Activated naive CD4-positive, alpha-beta T cell treated with anti-CD3 and anti-CD28 coated beads, Interleukin-2, amount 10 ng/mL, durations not matched to agents 7 days and 5 days (primary cell): ENCODE measurements around the gene UNC13A.
A peak's percentile ranks its signal among the peaks of the same experiment; 100 is the strongest.

Experiments
- CTCF ChIA-PET: fragments of 350-600 bp; sonication (Branson Sonifier 250); formaldehyde crosslinking; loops from one replicate; lab custom pipeline; 2021; ENCODE audit warnings: antibody characterized with exemption; lab: Charles Lee
- DNase-seq: peaks from one replicate; pipeline ENCODE4 v3.0.0-alpha.2; 2020
- H3K27ac Mint-ChIP-seq: one replicate; pipeline ENCODE4 v1.8.0; 2021; ENCODE audit warnings: mild to moderate bottlenecking, moderate library complexity, mixed read lengths
- H3K27me3 Mint-ChIP-seq: one replicate; pipeline ENCODE4 v1.8.0; 2021; ENCODE audit warnings: mild to moderate bottlenecking, mixed read lengths
- H3K36me3 Mint-ChIP-seq: one replicate; pipeline ENCODE4 v1.8.0; 2021; ENCODE audit warnings: mixed read lengths
- H3K4me1 Mint-ChIP-seq: one replicate; pipeline ENCODE4 v1.8.0; 2021; ENCODE audit warnings: mixed read lengths
- H3K4me3 Mint-ChIP-seq: one replicate; pipeline ENCODE4 v1.8.0; 2021; ENCODE audit warnings: mild to moderate bottlenecking, moderate library complexity, mixed read lengths
- H3K9me3 Mint-ChIP-seq: one replicate; pipeline ENCODE4 v1.8.0; 2021; ENCODE audit warnings: mixed read lengths

The UNC13A gene

DNA sequence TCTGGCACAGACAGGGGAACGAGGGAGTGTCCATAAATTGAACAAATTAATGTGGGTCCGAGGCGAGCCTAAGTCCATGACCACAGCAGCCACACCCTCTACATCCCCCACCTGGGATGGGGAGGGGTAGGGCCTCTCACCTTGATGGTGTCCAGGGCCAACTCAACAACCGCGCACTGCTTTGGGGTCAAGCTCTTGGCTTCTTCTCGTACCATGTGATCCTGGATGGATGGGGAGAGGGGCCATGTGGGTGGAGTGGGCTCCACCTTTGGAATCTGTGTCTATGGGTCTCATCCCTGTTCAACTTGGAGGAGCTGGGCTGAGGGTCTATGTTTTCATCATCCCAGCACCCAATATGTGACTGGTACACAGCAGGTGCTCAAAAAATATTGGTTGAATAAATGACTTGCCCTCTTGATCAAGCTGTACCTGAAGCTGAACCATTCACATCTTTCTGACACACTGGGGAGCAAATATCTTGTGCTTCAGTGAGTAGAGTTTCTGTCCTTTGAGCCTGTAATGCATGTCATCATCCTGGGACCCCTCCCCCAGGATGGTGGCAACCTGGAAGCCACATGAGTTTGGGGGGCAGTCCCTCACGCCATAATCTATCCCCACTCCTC, 69.8 kb downstream of the UNC13A start:
- Mint-ChIP-seq H3K27me3 (peaks cover 64% of the 10 kb centered on the region), H3K27ac (no peak overlapping the region), H3K4me3 (no peak overlapping the region), H3K36me3 (no peaks in the 10 kb centered on the region), H3K4me1 (peaks cover 5% of the 10 kb centered on the region), H3K9me3 (no peaks in the 10 kb centered on the region)
- no peak for DNase-seq
- CTCF ChIA-PET: no interaction called here

DNA sequence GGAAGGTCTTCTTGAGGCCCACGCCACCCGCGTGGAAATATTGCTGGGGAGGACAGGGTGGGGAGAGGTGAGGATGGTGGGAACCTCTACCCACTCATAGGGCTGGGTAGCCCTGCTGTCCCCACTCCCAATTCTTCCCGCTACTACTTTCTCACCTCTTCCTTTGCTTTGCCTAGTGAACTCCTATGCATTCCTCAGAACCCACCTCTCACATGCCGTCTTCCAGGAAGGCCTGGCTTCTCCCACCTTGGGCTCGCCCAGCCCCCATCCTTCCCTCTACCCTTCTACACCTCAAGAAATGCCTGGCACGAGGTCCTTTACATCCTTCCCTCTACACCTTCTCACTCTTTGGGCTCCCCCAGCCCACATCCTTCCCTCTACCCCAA, 70.4 kb downstream of the UNC13A start:
- peaks cover 5% of the 10 kb centered on the region for H3K4me1 Mint-ChIP-seq
- peaks cover 66% of the 10 kb centered on the region for H3K27me3 Mint-ChIP-seq
- H3K9me3 Mint-ChIP-seq: no peaks in the 10 kb centered on the region
- H3K36me3 Mint-ChIP-seq: no peaks in the 10 kb centered on the region
- CTCF ChIA-PET: no interaction called here
- no peak for DNase-seq
- H3K4me3 Mint-ChIP-seq: no peak overlapping the region
- no peak overlapping the region for H3K27ac Mint-ChIP-seq

DNA sequence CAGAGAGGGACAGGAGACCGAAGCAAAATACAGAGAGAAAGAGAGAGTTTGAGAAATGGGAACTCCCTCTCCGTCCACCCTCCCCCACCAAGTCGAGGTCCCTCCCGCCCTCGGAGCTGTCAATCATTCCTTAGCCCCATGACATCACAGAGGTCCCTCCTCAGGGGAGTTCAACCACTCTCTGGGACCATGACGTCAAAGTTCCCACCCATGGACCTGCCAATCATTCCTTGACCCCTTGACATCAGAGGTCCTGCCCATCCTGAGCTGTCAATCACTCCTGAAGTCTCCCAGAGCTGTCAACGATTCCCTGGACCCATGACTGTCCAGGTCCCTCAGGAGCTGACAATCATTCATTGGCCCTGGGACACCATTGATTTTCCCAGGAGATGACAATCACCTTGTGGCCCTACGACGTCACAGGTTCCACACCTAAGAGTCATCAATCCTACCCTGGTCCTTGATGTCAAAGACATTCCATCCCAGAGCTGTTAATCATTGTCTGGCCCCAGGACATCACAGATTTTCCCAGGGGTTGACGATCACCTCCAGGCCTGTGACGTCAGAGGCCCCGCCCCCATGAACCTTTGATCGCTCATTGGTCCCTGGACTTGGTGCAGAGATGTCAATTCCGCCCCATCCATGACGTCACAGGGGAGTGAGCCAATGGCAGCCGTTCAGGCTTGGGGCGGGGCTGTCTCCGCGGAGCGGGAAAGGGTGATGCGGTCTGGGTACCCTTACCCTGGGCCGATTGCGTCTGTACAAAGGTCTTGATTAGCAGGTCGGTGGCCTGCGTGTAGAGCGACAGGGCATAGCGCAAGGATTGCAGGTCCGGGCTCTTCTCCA, 71.0 kb downstream of the UNC13A start:
- CTCF ChIA-PET: no interaction called here
- H3K9me3 Mint-ChIP-seq: no peaks in the 10 kb centered on the region
- no peak overlapping the region for H3K4me3 Mint-ChIP-seq
- H3K27ac Mint-ChIP-seq: no peak overlapping the region
- no peaks in the 10 kb centered on the region for H3K36me3 Mint-ChIP-seq
- DNase-seq: no peak
- no peaks in the 10 kb centered on the region for H3K4me1 Mint-ChIP-seq
- H3K27me3 Mint-ChIP-seq: peaks cover 66% of the 10 kb centered on the region

DNA sequence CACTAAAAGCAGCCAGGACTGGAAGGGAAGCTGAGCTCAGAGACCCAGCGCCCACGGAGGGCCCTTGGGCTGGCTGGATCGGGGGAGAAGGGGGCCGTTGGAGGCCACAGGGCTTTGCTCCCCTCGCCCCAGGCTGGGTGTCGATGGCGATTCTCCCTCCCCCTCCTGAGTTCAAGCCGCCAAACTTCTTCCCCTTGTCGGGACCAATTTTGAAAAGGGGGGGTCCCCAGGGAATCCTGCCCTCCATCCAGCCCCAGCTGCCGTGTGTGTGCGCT, 71.5 kb downstream of the UNC13A start:
- peaks cover 62% of the 10 kb centered on the region for H3K27me3 Mint-ChIP-seq
- DNase-seq: no peak
- H3K4me1 Mint-ChIP-seq: no peaks in the 10 kb centered on the region
- no peaks in the 10 kb centered on the region for H3K36me3 Mint-ChIP-seq
- no peak overlapping the region for H3K4me3 Mint-ChIP-seq
- no peak overlapping the region for H3K27ac Mint-ChIP-seq
- CTCF ChIA-PET: no interaction called here
- H3K9me3 Mint-ChIP-seq: no peaks in the 10 kb centered on the region

DNA sequence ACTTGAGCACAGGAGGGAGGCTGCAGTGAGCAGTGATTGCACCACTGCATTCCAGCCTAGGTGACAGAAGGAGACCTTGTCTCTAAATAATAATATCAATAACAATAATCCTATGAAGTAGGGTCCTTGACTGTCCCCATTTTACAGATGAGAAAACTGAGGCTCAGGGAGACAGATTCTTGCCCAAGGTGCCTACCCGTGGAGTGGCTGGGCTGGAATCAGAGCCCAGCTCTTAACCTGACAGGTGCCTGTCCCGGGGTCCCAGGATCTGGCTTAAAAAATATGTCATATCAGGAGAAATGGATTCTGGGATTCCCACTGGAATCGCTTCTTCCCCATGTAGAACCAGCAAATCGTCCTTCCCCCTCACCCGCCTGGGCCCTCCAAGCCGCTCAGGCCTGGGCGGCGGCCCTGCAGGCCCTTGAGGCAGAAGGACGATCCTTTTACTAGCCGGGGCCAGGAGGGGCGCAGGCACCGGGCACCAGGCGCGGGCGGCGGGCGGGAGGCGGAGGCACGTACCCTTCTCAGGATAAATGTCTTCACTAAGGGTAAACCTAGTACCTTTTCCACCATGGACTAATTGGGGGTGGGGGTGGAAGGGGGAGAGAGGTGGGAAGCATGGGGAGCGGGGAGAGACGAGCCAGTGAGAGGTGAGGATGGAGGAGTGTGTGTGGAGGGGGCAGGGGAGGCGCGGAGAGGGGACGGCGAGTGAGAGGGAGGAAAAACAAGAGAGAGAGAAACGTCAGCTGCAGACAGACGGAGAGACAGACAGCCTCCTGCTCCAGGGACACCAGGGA, 72.1 kb downstream of the UNC13A start:
- Mint-ChIP-seq H3K27me3 (peaks cover 59% of the 10 kb centered on the region), H3K4me3 (no peak overlapping the region), H3K9me3 (no peaks in the 10 kb centered on the region), H3K27ac (no peak overlapping the region), H3K4me1 (no peaks in the 10 kb centered on the region), H3K36me3 (no peaks in the 10 kb centered on the region)
- no peak for DNase-seq
- CTCF ChIA-PET: interaction anchor here (1.4 kb wide), 1 partner anchor 10 kb away, joined by 3 read pairs; no protein-coding TSS in a partner anchor

DNA sequence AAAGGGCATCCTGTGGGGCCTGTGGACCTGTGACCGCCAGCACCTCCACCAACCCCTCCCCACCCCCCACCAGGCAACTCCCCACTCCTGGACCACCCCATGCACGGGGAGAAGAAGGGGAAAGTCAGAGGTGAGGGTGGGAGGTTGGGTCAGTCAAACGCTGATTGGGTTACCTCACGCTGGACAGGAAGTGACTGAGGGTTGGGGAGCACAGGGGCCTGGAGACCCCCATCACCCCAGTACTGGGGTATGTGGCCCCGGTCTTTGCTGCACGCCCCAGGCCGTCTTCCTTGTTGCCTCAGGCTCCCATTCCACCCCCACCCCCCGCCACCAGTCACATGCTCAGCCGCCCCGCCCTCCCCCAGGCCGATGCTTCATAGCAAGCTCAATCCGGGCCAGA, 73.7 kb downstream of the UNC13A start:
- H3K36me3 Mint-ChIP-seq: no peaks in the 10 kb centered on the region
- no peak overlapping the region for H3K4me3 Mint-ChIP-seq
- peaks cover 58% of the 10 kb centered on the region for H3K27me3 Mint-ChIP-seq
- H3K4me1 Mint-ChIP-seq: no peaks in the 10 kb centered on the region
- no peak overlapping the region for H3K27ac Mint-ChIP-seq
- H3K9me3 Mint-ChIP-seq: no peaks in the 10 kb centered on the region
- CTCF ChIA-PET: interaction anchor here (1.4 kb wide), 1 partner anchor 10 kb away, joined by 3 read pairs; no protein-coding TSS in a partner anchor
- DNase-seq: no peak

DNA sequence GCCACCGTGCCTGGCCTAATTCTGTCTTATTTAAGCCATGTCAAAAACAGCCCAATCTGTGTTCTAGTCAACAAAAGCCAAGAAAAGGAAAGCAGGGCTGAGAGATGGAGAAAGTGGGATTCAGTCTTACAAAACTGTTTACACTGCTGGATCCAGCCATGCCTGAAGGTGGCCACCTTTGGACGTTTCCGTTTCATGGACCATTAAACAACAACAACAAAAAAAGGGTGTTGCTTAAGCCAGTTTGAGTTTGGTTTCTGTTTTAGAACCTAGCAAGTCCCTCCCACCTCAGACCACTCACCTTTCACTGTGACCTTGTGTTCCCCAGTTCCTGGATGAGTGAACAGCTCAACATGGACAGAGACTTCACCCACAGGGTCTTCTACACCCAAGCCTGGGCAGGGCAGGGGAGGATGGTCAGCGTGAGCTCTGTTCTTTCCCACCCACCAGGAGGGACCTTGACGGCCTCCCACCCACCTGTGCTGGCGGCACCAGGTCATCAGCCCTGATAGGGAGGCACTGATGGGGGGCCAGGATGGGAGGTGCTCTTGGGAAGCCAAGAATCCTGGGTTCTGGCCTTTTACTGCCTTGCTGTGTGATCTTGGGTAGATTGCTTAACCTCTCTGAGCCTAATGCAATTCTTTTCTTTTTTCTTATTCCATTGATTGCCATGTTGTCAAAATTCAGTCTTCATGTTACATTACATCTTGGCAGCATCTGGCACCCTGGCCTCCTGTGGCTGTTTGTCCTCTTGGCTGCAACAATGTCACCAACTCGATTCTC, 76.5 kb downstream of the UNC13A start:
- H3K27ac Mint-ChIP-seq: no peak overlapping the region
- H3K36me3 Mint-ChIP-seq: no peaks in the 10 kb centered on the region
- peaks cover 41% of the 10 kb centered on the region for H3K27me3 Mint-ChIP-seq
- DNase-seq: no peak
- peaks cover 3% of the 10 kb centered on the region for H3K4me1 Mint-ChIP-seq
- H3K4me3 Mint-ChIP-seq: no peak overlapping the region
- CTCF ChIA-PET: interaction anchor here (1.0 kb wide), 1 partner anchor 10 kb away, joined by 4 read pairs; no protein-coding TSS in a partner anchor
- H3K9me3 Mint-ChIP-seq: no peaks in the 10 kb centered on the region

DNA sequence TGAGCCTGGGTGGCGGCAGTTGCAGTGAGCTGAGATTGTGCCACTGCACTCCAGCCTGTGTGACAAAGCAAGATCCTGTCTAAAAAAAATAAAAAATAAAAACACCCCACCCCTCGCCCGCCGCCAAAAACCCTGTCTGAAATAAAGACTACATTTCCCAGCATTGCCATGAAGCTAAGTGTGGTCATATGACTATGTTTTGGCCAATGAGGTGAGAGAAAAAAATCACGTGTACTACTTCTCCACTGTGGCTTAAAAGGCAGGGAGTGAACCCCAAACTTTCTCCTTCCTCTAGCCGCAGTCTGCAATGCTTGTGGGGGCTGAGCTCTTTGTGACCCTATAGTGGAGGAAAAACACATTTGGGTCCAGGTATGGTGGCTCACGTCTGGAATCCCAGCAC, 77.8 kb downstream of the UNC13A start:
- no peaks in the 10 kb centered on the region for H3K9me3 Mint-ChIP-seq
- no peak overlapping the region for H3K4me3 Mint-ChIP-seq
- H3K27ac Mint-ChIP-seq: no peak overlapping the region
- CTCF ChIA-PET: no interaction called here
- no peak for DNase-seq
- H3K36me3 Mint-ChIP-seq: no peaks in the 10 kb centered on the region
- peaks cover 34% of the 10 kb centered on the region for H3K27me3 Mint-ChIP-seq
- peaks cover 10% of the 10 kb centered on the region for H3K4me1 Mint-ChIP-seq

DNA sequence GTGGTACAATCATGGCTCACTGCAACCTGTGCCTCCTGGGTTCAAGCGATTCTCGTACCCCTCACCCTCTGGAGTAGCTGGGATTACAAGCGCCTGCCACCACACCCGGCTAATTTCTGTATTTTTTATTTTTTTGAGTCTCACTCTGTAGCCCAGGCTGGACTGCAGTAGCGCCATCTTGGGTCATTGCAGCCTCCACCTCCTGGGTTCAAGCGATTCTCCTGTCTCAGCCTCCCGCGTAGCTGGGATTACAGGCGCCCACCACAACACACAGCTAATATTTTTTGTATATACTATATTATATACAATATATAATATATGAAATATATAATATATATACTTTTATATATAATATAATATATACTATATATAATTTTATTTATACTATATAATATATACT, 80.2 kb downstream of the UNC13A start:
- no peak overlapping the region for H3K27ac Mint-ChIP-seq
- H3K36me3 Mint-ChIP-seq: no peaks in the 10 kb centered on the region
- CTCF ChIA-PET: interaction anchor here (1.1 to 1.3 kb wide), 2 partner anchors 14 to 112 kb away, joined by 3 to 4 read pairs; no protein-coding TSS in a partner anchor
- H3K9me3 Mint-ChIP-seq: no peaks in the 10 kb centered on the region
- H3K4me3 Mint-ChIP-seq: no peak overlapping the region
- H3K27me3 Mint-ChIP-seq: peaks cover 40% of the 10 kb centered on the region
- no peak for DNase-seq
- H3K4me1 Mint-ChIP-seq: peaks cover 10% of the 10 kb centered on the region

DNA sequence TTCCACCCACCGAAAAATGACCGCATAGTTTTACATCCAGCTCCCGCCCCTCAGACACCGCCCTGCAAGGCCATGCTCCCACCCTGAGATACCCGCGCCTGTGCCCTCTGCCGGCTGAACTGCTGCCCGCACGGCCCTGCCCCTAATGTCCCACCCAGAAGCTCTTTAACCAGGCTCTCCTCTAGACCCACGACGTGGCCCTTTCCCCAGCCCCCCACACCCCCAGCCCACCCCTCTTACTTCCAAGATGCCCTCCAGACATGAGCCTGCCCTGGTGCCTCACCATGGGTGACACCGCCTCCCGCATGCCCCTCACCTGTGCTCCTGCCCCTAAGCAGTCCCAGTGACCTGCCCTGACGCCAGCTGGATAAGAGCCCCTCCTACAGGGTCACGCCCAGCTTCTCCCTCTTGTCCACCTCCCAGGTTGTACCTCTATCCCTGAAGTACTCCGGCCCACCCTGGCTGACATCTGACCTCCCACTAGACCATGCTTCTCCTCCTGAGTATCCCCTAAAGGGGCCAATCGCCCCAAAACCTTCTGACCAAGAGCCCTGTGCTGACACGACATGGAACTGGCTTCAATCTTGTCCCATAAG, 81.5 kb downstream of the UNC13A start:
- Mint-ChIP-seq H3K27me3 (peaks cover 53% of the 10 kb centered on the region), H3K36me3 (no peaks in the 10 kb centered on the region), H3K27ac (peak overlapping the region; percentile 69), H3K4me3 (peak overlapping the region; percentile 68), H3K9me3 (no peaks in the 10 kb centered on the region), H3K4me1 (peaks cover 10% of the 10 kb centered on the region)
- CTCF ChIA-PET: interaction anchor here (1.1 to 2.2 kb wide), 5 partner anchors 9 to 110 kb away, joined by 3 to 13 read pairs (median 3); no protein-coding TSS in a partner anchor
- no peak for DNase-seq

DNA sequence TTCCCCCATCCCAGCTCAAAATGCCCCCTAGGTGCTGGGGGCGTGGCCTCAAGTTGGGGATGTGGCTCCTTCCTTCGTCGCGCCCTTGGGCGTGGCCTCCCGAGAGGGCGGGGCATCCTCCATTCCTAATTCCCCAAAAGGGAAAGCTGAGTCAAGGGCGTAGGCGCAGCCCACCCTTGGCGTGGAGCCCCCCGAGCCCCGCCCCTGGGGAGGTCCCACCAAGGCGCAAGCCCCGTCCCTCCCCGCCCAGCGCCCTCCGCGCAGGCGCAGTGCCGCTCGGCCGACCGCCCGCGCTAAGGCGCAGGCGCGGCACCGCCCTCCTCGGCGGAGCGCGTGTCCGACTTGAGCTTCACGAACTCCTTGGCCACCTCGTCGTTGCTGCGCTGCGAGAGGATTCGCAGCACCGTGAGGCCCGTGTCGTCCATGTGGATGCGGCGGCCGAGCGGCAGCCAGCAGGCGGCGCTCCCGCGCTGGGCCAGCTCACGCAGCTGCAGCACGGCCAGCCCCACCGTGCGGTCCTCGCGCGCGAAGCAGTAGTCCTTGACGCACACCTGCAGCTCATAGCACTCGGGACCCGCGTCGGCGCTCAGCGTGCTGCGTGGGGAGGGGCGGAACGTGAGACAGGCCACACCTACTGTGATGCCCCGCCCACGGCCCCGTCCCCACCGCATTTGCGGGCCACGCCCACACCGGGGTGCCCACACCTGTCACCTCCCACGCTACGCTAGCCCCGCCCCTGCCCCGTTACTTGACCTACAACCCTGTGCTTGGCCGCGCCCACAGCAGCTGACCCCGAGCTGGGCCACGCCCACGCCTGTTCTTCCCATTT, 82.2 kb downstream of the UNC13A start:
- no peaks in the 10 kb centered on the region for H3K36me3 Mint-ChIP-seq
- peaks cover 10% of the 10 kb centered on the region for H3K4me1 Mint-ChIP-seq

DNA sequence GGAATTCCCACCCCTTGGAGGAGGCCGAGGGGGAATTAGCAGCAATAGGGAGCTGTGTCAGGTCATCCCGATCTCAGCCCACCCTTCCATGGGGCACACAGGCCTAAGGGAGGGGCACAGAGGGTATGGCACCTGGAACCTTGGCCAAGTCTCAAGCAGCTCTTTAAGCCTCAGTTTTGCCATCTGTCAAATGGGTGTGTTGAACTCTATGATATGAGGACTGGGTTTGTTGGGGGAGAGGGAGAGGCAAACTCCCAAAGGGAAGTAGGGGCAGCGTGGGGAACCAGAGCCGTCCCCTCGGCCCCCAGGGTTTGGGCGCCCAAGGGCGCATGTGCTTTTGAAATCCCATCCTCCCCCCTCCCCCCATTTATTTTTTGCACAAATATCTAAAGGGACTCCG, 83.0 kb downstream of the UNC13A start:
- no peak overlapping the region for H3K4me3 Mint-ChIP-seq
- H3K27me3 Mint-ChIP-seq: peaks cover 69% of the 10 kb centered on the region
- H3K9me3 Mint-ChIP-seq: no peaks in the 10 kb centered on the region
- H3K27ac Mint-ChIP-seq: no peak overlapping the region
- peaks cover 10% of the 10 kb centered on the region for H3K4me1 Mint-ChIP-seq
- no peaks in the 10 kb centered on the region for H3K36me3 Mint-ChIP-seq
- DNase-seq: no peak
- CTCF ChIA-PET: interaction anchor here (1.4 to 2.2 kb wide), 2 partner anchors 9 to 17 kb away, joined by 3 to 13 read pairs; no protein-coding TSS in a partner anchor

More for the DNA sequence above, 82.2 kb downstream of the UNC13A start:
- peaks cover 60% of the 10 kb centered on the region for H3K27me3 Mint-ChIP-seq
- peak; percentile 85 for DNase-seq
- CTCF ChIA-PET: interaction anchor here (1.1 to 2.2 kb wide), 4 partner anchors 10 to 93 kb away, joined by 3 to 13 read pairs (median 4); no protein-coding TSS in a partner anchor
- H3K4me3 Mint-ChIP-seq: peak overlapping the region; percentile 68
- H3K27ac Mint-ChIP-seq: peak overlapping the region; percentile 69
- H3K9me3 Mint-ChIP-seq: no peaks in the 10 kb centered on the region
